Endothelial cell of umbilical vein (primary cell): ENCODE results near the gene THBS4. TPM values are rescaled to one million over a fixed set of nuclear protein-coding genes. Genes with fewer than 3 reads are reported as not detected.

Experiments used
- BruUV-seq: library from RNA; stranded (reverse); fragments of 400-500 nt; replicated peaks from 2 replicates; lab custom pipeline; 2021; lab: Mats Ljungman, UMichigan
- CTCF ChIA-PET: fragments of 300-600, 350-600 bp; sonication (Branson Sonifier 250); formaldehyde crosslinking; loops from one replicate; lab custom pipeline; 2021; ENCODE audit warnings: antibody characterized with exemption, inconsistent platforms; lab: Charles Lee
- POLR2A ChIA-PET: fragments of 300-600, 350-600 bp; sonication (Branson Sonifier 250); formaldehyde crosslinking; loops from one replicate; lab custom pipeline; 2021; ENCODE audit warnings: antibody characterized with exemption, inconsistent platforms; lab: Charles Lee
- DNase-seq: peaks from one replicate; pipeline ENCODE4 v3.0.0-alpha.2; 2011; ENCODE audit warnings: low read depth, low spot score
- FAIRE-seq: peaks from 2 replicates; lab custom pipeline; 2011; peaks lifted over from hg19 to GRCh38; lab: Jason Lieb, UNC
- H2AFZ ChIP-seq: 2 replicates; pipeline ENCODE4 v1.6.0; 2012; ENCODE audit warnings: low read depth, low read length, control low read depth, inconsistent platforms
- H3K27ac ChIP-seq: 2 replicates; pipeline ENCODE4 v1.5.1; 2011; ENCODE audit warnings: low read depth, mild to moderate bottlenecking, control low read depth, low read length, moderate library complexity; ENCODE audit not compliant: insufficient read depth
- H3K27me3 ChIP-seq, 2 experiments: 2 replicates each; pipeline versions ENCODE4 v1.6.0 to v1.6.1; 2011; ENCODE audit warnings: low read length in 2 of 2, mixed read lengths in 1 of 2; ENCODE audit not compliant: control insufficient read depth in 2 of 2, insufficient read depth in 2 of 2
- H3K36me3 ChIP-seq, 2 experiments: 2 replicates in 1 of 2; 3 replicates in 1 of 2; pipeline ENCODE4 v1.5.1; 2011; ENCODE audit warnings: low read length in 2 of 2, mild to moderate bottlenecking in 1 of 2, moderate library complexity in 1 of 2; ENCODE audit not compliant: control insufficient read depth in 2 of 2, insufficient read depth in 2 of 2; ENCODE audit errors: extremely low read depth in 1 of 2
- H3K4me1 ChIP-seq: 3 replicates; pipeline ENCODE4 v1.5.1; 2011; ENCODE audit warnings: mild to moderate bottlenecking, low read length; ENCODE audit not compliant: control insufficient read depth, insufficient read depth; ENCODE audit errors: extremely low read depth
- H3K4me2 ChIP-seq: 2 replicates; pipeline ENCODE4 v1.6.1; 2011; ENCODE audit warnings: low read length, control low read depth, mixed read lengths; ENCODE audit not compliant: insufficient read depth
- H3K4me3 ChIP-seq, 3 experiments: fragments of 200-600 bp in 1 of 3; sonication (generic), shearing (Covaris generic) in 1 of 3; replicated peaks in 1 of 3; 2 replicates each; pipeline ENCODE4 v1.5.1; 2011 to 2016; ENCODE audit warnings: control low read depth in 3 of 3, low read length in 3 of 3, mild to moderate bottlenecking in 2 of 3, inconsistent platforms in 1 of 3, low read depth in 1 of 3, moderate library complexity in 1 of 3; ENCODE audit not compliant: insufficient read depth in 1 of 3
- H3K79me2 ChIP-seq: 2 replicates; pipeline ENCODE4 v1.6.0; 2012; ENCODE audit warnings: low read length, inconsistent platforms; ENCODE audit not compliant: control insufficient read depth, insufficient read depth
- H3K9ac ChIP-seq: replicated peaks from 2 replicates; pipeline ENCODE3; 2011; ENCODE audit warnings: low read length, control low read depth; ENCODE audit not compliant: insufficient read depth; ENCODE audit errors: extremely low read depth
- H3K9me1 ChIP-seq: replicated peaks from 3 replicates; pipeline ENCODE4 v1.6.0; 2011; ENCODE audit warnings: mild to moderate bottlenecking, low read length; ENCODE audit not compliant: control insufficient read depth, insufficient read depth; ENCODE audit errors: extremely low read depth
- H3K9me3 ChIP-seq: replicated peaks from 2 replicates; pipeline ENCODE4 v1.5.1; 2012; ENCODE audit warnings: low read length, inconsistent platforms; ENCODE audit not compliant: control insufficient read depth, insufficient read depth
- H4K20me1 ChIP-seq: replicated peaks from 2 replicates; pipeline ENCODE3; 2011; ENCODE audit warnings: mild to moderate bottlenecking, low read length; ENCODE audit not compliant: control insufficient read depth, insufficient read depth; ENCODE audit errors: extremely low read depth
- CTCF ChIP-seq, 2 donors: IDR thresholded peaks; 1 replicate in 1 of 2; 2 replicates in 1 of 2; pipeline ENCODE4 v1.5.1; 2011; ENCODE audit warnings: low read length in 2 of 2, mild to moderate bottlenecking in 2 of 2, moderate library complexity in 2 of 2, control low read depth in 1 of 2, inconsistent platforms in 1 of 2, low read depth in 1 of 2; ENCODE audit not compliant: insufficient read depth in 1 of 2; ENCODE audit errors: extremely low read depth in 1 of 2
- EZH2 ChIP-seq: IDR thresholded peaks from 2 replicates; pipeline ENCODE4 v1.6.1; 2012; ENCODE audit warnings: borderline replicate concordance, low read depth, mild to moderate bottlenecking, moderate library complexity, low read length, inconsistent platforms; ENCODE audit not compliant: severe bottlenecking
- FOS ChIP-seq: IDR thresholded peaks from 2 replicates; pipeline ENCODE4 v1.6.1; 2011; ENCODE audit warnings: mild to moderate bottlenecking, low read length, moderate library complexity, borderline replicate concordance; ENCODE audit not compliant: insufficient read depth
- GATA2 ChIP-seq: IDR thresholded peaks from 2 replicates; pipeline ENCODE4 v1.7.0; 2011; ENCODE audit warnings: low read depth, mild to moderate bottlenecking, moderate library complexity, mixed read lengths, low read length; ENCODE audit not compliant: insufficient read length, insufficient read depth
- JUN ChIP-seq: IDR thresholded peaks from 2 replicates; pipeline ENCODE4 v1.6.1; 2011; ENCODE audit warnings: borderline replicate concordance, low read depth; ENCODE audit not compliant: insufficient read length, insufficient read depth
- MAX ChIP-seq: IDR thresholded peaks from 2 replicates; pipeline ENCODE4 v1.6.1; 2011; ENCODE audit not compliant: insufficient read depth, insufficient read length
- MYC ChIP-seq: IDR thresholded peaks from one replicate; pipeline ENCODE4 v1.6.1; 2011; ENCODE audit warnings: mild to moderate bottlenecking, low read depth, low read length
- POLR2A ChIP-seq: IDR thresholded peaks from 2 replicates; pipeline ENCODE4 v1.6.1; 2012; ENCODE audit warnings: low read depth, mild to moderate bottlenecking, control low read depth, low read length
- POLR2AphosphoS5 ChIP-seq: IDR thresholded peaks from 2 replicates; pipeline ENCODE4 v1.6.1; 2012; ENCODE audit warnings: low read depth, mild to moderate bottlenecking, control low read depth, low read length, moderate library complexity; ENCODE audit not compliant: insufficient read depth
- dilution Hi-C: fragments of 300-500 bp; cut with MboI; formaldehyde crosslinking; loops from one replicate; pipeline ENCODE4 v1.15.0; 2019; ENCODE audit warnings: low sequenced_read_pairs; ENCODE audit not compliant: extremely low pct_ligation_motif_present
- intact Hi-C: fragments of 100-400 bp; cut with micrococcal nuclease; formaldehyde crosslinking; loops from one replicate; pipeline ENCODE4 v1.10.0; 2022
- polyA plus RNA-seq, 4 experiments: library from polyadenylated mRNA; depleted of rRNA in 3 of 4; stranded (reverse) in 3 of 4; unstranded in 1 of 4; fragments of >200 nt; gene quantifications; 2 replicates each; pipeline versions ENCODE4 v1.2.1 to v1.2.3, GENCODE V29; 2011 to 2012; ENCODE audit warnings: missing spikeins in 1 of 4
- total RNA-seq: library from RNA; stranded (reverse); gene quantifications from 2 replicates; pipeline ENCODE4 v1.2.3, GENCODE V29; 2021

Gene THBS4
- total and polyA plus RNA-seq, 2 donors (not counting 3 experiments of a cell fraction or from before 2014, with no cell fraction given) = not detected

GRCh38 chr5:80127116-80127552 is 92.0 kb downstream of the THBS4 start:
- no peaks in the 10 kb centered on the region for H3K79me2 ChIP-seq
- BruUV-seq = no TSS peak
- H3K27me3 ChIP-seq = no peaks in the 10 kb centered on the region
- no peak overlapping the region for H3K27ac ChIP-seq
- POLR2A ChIA-PET = no interaction called here
- no peak overlapping the region for H3K4me3 ChIP-seq
- TF ChIP-seq CTCF (IDR thresholded peaks at IDR 0.05; ENCODE audit: extremely low read depth in 1 of 2, insufficient read depth in 1 of 2, low read depth in 1 of 2, low read length in 2 of 2) (no peak), EZH2 (no peak), POLR2AphosphoS5 (no peak), MAX (no peak), GATA2 (no peak), FOS (no peak), POLR2A (no peak), JUN (no peak), MYC (no peak)
- no peak overlapping the region for H3K9ac ChIP-seq
- CTCF ChIA-PET = no interaction called here
- no peak overlapping the region for H3K4me2 ChIP-seq
- no peaks in the 10 kb centered on the region for H3K9me1 ChIP-seq
- H3K9me3 ChIP-seq = no peaks in the 10 kb centered on the region
- intact Hi-C loops (no loop called here), dilution Hi-C loops (no loop called here)
- FAIRE-seq (no peak), DNase-seq (no peak)
- no peaks in the 10 kb centered on the region for H3K36me3 ChIP-seq
- no peaks in the 10 kb centered on the region for H4K20me1 ChIP-seq
- no peak overlapping the region for H2AFZ ChIP-seq
- H3K4me1 ChIP-seq = no peaks in the 10 kb centered on the region
